Left lung (tissue), 10 donors: Measurements from ENCODE around the gene ADPRHL1. TPM values are rescaled to one million over a fixed set of nuclear protein-coding genes. Genes with fewer than 3 reads are reported as not detected.
"Not testable (repeated sequence)": the region's sequence is repeated elsewhere in the genome, so short reads cannot be mapped to it uniquely, and the experiment has no call there.

Experiments used
- ATAC-seq: fragments of 200-7000 bp; cut with Tn5 transposase; one replicate; pipeline ENCODE4 v1.9.1; 2020; ENCODE audit warnings: moderate library complexity
- DNase-seq, 4 donors: peaks; one replicate each; pipeline ENCODE4 v3.0.0-alpha.2; 2013 to 2020
- H3K27ac ChIP-seq, 2 donors: fragments of 200-600 bp; sonication (generic) in 1 of 2; one replicate each; pipeline versions ENCODE4 v1.5.0 to v1.8.0; 2020 to 2021
- H3K27me3 ChIP-seq, 2 donors: fragments of 200-600 bp; sonication (generic) in 1 of 2; one replicate each; pipeline versions ENCODE4 v1.5.0 to v1.8.0; 2020 to 2021
- H3K36me3 ChIP-seq, 2 donors: fragments of 200-600 bp; sonication (generic) in 1 of 2; one replicate each; pipeline versions ENCODE4 v1.5.0 to v1.8.0; 2020 to 2021
- H3K4me1 ChIP-seq, 2 donors: fragments of 200-600 bp; one replicate each; pipeline ENCODE4 v1.8.0; 2021
- H3K4me3 ChIP-seq, 2 donors: fragments of 200-600 bp; sonication (generic) in 1 of 2; one replicate each; pipeline versions ENCODE4 v1.5.0 to v1.8.0; 2020 to 2021; ENCODE audit warnings: mild to moderate bottlenecking in 1 of 2
- H3K9me3 ChIP-seq, 2 donors: fragments of 200-600 bp; sonication (generic) in 1 of 2; one replicate each; pipeline versions ENCODE4 v1.5.0 to v1.8.0; 2020 to 2021
- CTCF ChIP-seq, 2 donors: fragments of 200-600 bp; sonication (generic) in 1 of 2; IDR thresholded peaks; one replicate each; pipeline versions ENCODE4 v1.5.0 to v1.8.0; 2021; ENCODE audit warnings: antibody characterized with exemption in 2 of 2
- intact Hi-C, 2 donors: fragments of 100-400 bp; cut with DNase I; formaldehyde crosslinking; loops; one replicate each; pipeline versions ENCODE4 v1.11.2 to v1.14.2; 2022
- polyA plus RNA-seq, 6 donors: library from polyadenylated mRNA; unstranded; fragments of 120-200 nt; gene quantifications; one replicate each; pipeline ENCODE4 v1.2.1, GENCODE V29; 2013; ENCODE audit not compliant: insufficient read length in 6 of 6
- total RNA-seq, 2 donors: library from RNA; stranded (reverse); fragmentation: NEBNext Ultra II Directional; extraction: Animal tissue kit (Norgen Biotek cat#: 25700); gene quantifications; one replicate each; pipeline ENCODE4 v1.2.1, GENCODE V29; 2021
- donor health status: DM: no; HTN: yes; CAD: no.
- donor health status: DM: no; HTN: no; CAD: no.

Gene ADPRHL1
- total and polyA plus RNA-seq, 8 donors, result 0.66 to 2.3 (median 1.5) TPM

- ATAC-seq (no peak), DNase-seq (no peak)
- Histone ChIP-seq H3K27ac (no peak overlapping the region), H3K4me3 (no peak overlapping the region), H3K36me3 (no peaks in the 10 kb centered on the region), H3K9me3 (peaks cover 0 to 10% of the 10 kb centered on the region in 2 donors), H3K27me3 (no peaks in the 10 kb centered on the region), H3K4me1 (peaks cover 3 to 12% of the 10 kb centered on the region in 2 donors)
- no peak for TF ChIP-seq CTCF (IDR thresholded peaks at IDR 0.05)
- intact Hi-C loops, result loop anchor here in 1 of 2 donors (10.0 kb wide), 2 partner anchors 116 to 446 kb away; no protein-coding TSS in a partner anchor
Measured at GRCh38 chr13:113390874-113391497, 62.3 kb downstream of the ADPRHL1 start.

- not testable (repeated sequence) for H3K27me3 ChIP-seq
Measured at GRCh38 chr13:113389586-113389985, 63.7 kb downstream of the ADPRHL1 start.

GRCh38 chr13:113387396-113387795, 65.9 kb downstream of the ADPRHL1 start:
- TF ChIP-seq CTCF (IDR thresholded peaks at IDR 0.05), result no peak
- H3K36me3 ChIP-seq, result no peaks in the 10 kb centered on the region
- H3K9me3 ChIP-seq, result peaks cover 0 to 10% of the 10 kb centered on the region in 2 donors
- ATAC-seq (no peak), DNase-seq (no peak)
- no peaks in the 10 kb centered on the region for H3K4me1 ChIP-seq
- intact Hi-C loops, result no loop called here
- H3K27ac ChIP-seq, result no peak overlapping the region
- H3K27me3 ChIP-seq, result no peaks in the 10 kb centered on the region
- H3K4me3 ChIP-seq, result no peak overlapping the region

More at GRCh38 chr13:113389586-113389985, 63.7 kb downstream of the ADPRHL1 start:
- DNase-seq, H3K27ac ChIP-seq, H3K36me3 ChIP-seq, H3K4me3 ChIP-seq, intact Hi-C loops, ATAC-seq: not testable (repeated sequence)
- H3K9me3 ChIP-seq, result peaks cover 0 to 10% of the 10 kb centered on the region in 2 donors
- H3K4me1 ChIP-seq, result peaks cover 3 to 12% of the 10 kb centered on the region in 2 donors

- H3K27ac ChIP-seq, result no peak overlapping the region
- H3K9me3 ChIP-seq, result peaks cover 0 to 4% of the 10 kb centered on the region in 2 donors
Measured at GRCh38 chr13:113383089-113383488, 70.2 kb downstream of the ADPRHL1 start.

GRCh38 chr13:113382542-113382941, 70.7 kb downstream of the ADPRHL1 start:
- intact Hi-C loops, ATAC-seq, DNase-seq, H3K4me1 ChIP-seq, H3K27ac ChIP-seq, H3K36me3 ChIP-seq, H3K27me3 ChIP-seq, H3K9me3 ChIP-seq, H3K4me3 ChIP-seq: not testable (repeated sequence)

More at GRCh38 chr13:113383089-113383488, 70.2 kb downstream of the ADPRHL1 start:
- TF ChIP-seq CTCF (IDR thresholded peaks at IDR 0.05), result no peak
- Histone ChIP-seq H3K4me3 (no peak overlapping the region), H3K4me1 (no peaks in the 10 kb centered on the region), H3K27me3 (no peaks in the 10 kb centered on the region), H3K36me3 (no peaks in the 10 kb centered on the region)
- ATAC-seq, result no peak
- DNase-seq, result no peak
- intact Hi-C loops, result no loop called here

- ATAC-seq (no peak), DNase-seq (no peak)
- intact Hi-C loops, result no loop called here
- Histone ChIP-seq H3K4me3 (no peak overlapping the region), H3K9me3 (peaks cover 0 to 3% of the 10 kb centered on the region in 2 donors), H3K36me3 (no peaks in the 10 kb centered on the region), H3K27ac (no peak overlapping the region), H3K4me1 (no peaks in the 10 kb centered on the region), H3K27me3 (no peaks in the 10 kb centered on the region)
- no peak for TF ChIP-seq CTCF (IDR thresholded peaks at IDR 0.05)
Measured at GRCh38 chr13:113378825-113379224, 74.5 kb downstream of the ADPRHL1 start.
